AG04449 (cell line): ENCODE data around the gene GPR37L1.

Experiments
- CTCF ChIA-PET: fragments of 350-600 bp; formaldehyde crosslinking; extraction: SDS; loops from one replicate; lab custom pipeline; 2021; ENCODE audit warnings: antibody characterized with exemption; lab: Yijun Ruan, JAX
- POLR2A ChIA-PET: fragments of 400-600, 350-600 bp; formaldehyde crosslinking; extraction: SDS; loops from one replicate; lab custom pipeline; 2020; ENCODE audit warnings: antibody characterized with exemption, inconsistent platforms; lab: Yijun Ruan, JAX
- DNase-seq: peaks from one replicate; pipeline ENCODE4 v3.0.0-alpha.2; 2010; ENCODE audit warnings: low read depth, low spot score
- H3K4me3 ChIP-seq: 2 replicates; pipeline ENCODE4 v1.5.1; 2011; ENCODE audit warnings: low read depth, mild to moderate bottlenecking, control low read depth, low read length
- CTCF ChIP-seq: IDR thresholded peaks from one replicate; pipeline ENCODE4 v1.5.1; 2011; ENCODE audit warnings: mild to moderate bottlenecking, moderate library complexity, low read length, control low read depth, inconsistent platforms; ENCODE audit not compliant: insufficient read depth; ENCODE audit errors: missing control alignments

The GPR37L1 gene

GRCh38 chr1:202158810-202159533 lies 36.3 kb downstream of the GPR37L1 start:
- no peak overlapping the region for H3K4me3 ChIP-seq
- no peak for DNase-seq
- POLR2A ChIA-PET, result no interaction called here
- no peak for TF ChIP-seq CTCF
- CTCF ChIA-PET, result interaction anchor here (1.7 kb wide), 1 partner anchor 23 kb away, joined by 6 read pairs; no protein-coding TSS in a partner anchor

GRCh38 chr1:202159534-202160371 lies 37.0 kb downstream of the GPR37L1 start:
- POLR2A ChIA-PET, result no interaction called here
- CTCF ChIA-PET, result interaction anchor here (1.7 kb wide), 1 partner anchor 24 kb away, joined by 6 read pairs; no protein-coding TSS in a partner anchor
- no peak for TF ChIP-seq CTCF
- no peak overlapping the region for H3K4me3 ChIP-seq
- no peak for DNase-seq

GRCh38 chr1:202160377-202160940 lies 37.7 kb downstream of the GPR37L1 start, which contains the start of gene PTPN7:
Gene PTPN7, minus strand, starts transcription at chr1:202160602. Its CDS starts 1,200 bp downstream, at chr1:202159402.
- peak; percentile 19 for TF ChIP-seq CTCF
- H3K4me3 ChIP-seq, result no peak within 1 kb of the TSS
- CTCF ChIA-PET, result interaction anchor here (1.7 kb wide), 1 partner anchor 25 kb away, joined by 6 read pairs; no protein-coding TSS in a partner anchor
- DNase-seq, result no peak
- POLR2A ChIA-PET, result no interaction called here

GRCh38 chr1:202161151-202162046 lies 38.7 kb downstream of the GPR37L1 start:
- POLR2A ChIA-PET, result no interaction called here
- H3K4me3 ChIP-seq, result no peak overlapping the region
- CTCF ChIA-PET, result no interaction called here
- no peak for DNase-seq
- no peak for TF ChIP-seq CTCF

- CTCF ChIA-PET, result interaction anchor here (0.8 kb wide), 1 partner anchor 31 kb away, joined by 3 read pairs; the partner anchor contains the start of gene LGR6
- POLR2A ChIA-PET, result no interaction called here
Measured at GRCh38 chr1:202162047-202162417, 39.3 kb downstream of the GPR37L1 start.

More at GRCh38 chr1:202162047-202162417, 39.3 kb downstream of the GPR37L1 start:
- DNase-seq, result no peak
- no peak for TF ChIP-seq CTCF
- H3K4me3 ChIP-seq, result no peak overlapping the region
